ENCODE measurements around the gene BTG4.

GRCh38 chr11:111518668-111519067 is 6.5 kb upstream of the BTG4 start:
- TF ChIP-seq, protein P1, sequence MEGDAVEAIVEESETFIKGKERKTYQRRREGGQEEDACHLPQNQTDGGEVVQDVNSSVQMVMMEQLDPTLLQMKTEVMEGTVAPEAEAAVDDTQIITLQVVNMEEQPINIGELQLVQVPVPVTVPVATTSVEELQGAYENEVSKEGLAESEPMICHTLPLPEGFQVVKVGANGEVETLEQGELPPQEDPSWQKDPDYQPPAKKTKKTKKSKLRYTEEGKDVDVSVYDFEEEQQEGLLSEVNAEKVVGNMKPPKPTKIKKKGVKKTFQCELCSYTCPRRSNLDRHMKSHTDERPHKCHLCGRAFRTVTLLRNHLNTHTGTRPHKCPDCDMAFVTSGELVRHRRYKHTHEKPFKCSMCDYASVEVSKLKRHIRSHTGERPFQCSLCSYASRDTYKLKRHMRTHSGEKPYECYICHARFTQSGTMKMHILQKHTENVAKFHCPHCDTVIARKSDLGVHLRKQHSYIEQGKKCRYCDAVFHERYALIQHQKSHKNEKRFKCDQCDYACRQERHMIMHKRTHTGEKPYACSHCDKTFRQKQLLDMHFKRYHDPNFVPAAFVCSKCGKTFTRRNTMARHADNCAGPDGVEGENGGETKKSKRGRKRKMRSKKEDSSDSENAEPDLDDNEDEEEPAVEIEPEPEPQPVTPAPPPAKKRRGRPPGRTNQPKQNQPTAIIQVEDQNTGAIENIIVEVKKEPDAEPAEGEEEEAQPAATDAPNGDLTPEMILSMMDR (conservative IDR thresholded peaks at IDR 0.05 in 1 of 2, IDR thresholded peaks at IDR 0.05 in 1 of 2; ENCODE audit: extremely low read depth in 1 of 2, insufficient read depth in 1 of 2, low read depth in 1 of 2, low read length in 2 of 2) = no peak
- no peak for TF ChIP-seq EZH2 (IDR thresholded peaks at IDR 0.05; ENCODE audit: borderline replicate concordance, low read length)

All from mammary epithelial cell (primary cell).